H1 (cell line): Measurements from ENCODE around the gene SLCO2A1. TPM values are rescaled to one million over a fixed set of nuclear protein-coding genes. Genes with fewer than 3 reads are reported as not detected.

Experiments used
- ASH2L ChIP-seq: fragments of 200-600, 300-600 bp; sonication (generic); IDR thresholded peaks from one replicate; pipeline ENCODE4 v1.7.1; 2017; ENCODE audit warnings: low read length
- CBX5 ChIP-seq: fragments of 300-800, 300-1000 bp; sonication (generic); IDR thresholded peaks from 2 replicates; pipeline ENCODE4 v1.7.1; 2016; ENCODE audit warnings: antibody characterized with exemption, low read length, low read depth
- CHD7 ChIP-seq: fragments of 300-600 bp; sonication (generic); IDR thresholded peaks from 2 replicates; pipeline ENCODE4 v1.7.1; 2012; ENCODE audit warnings: low read length, moderate library complexity, mild to moderate bottlenecking, inconsistent platforms; ENCODE audit not compliant: insufficient replicate concordance
- CTBP2 ChIP-seq: IDR thresholded peaks from 2 replicates; pipeline ENCODE4 v1.7.0; 2011; ENCODE audit warnings: borderline replicate concordance, mild to moderate bottlenecking, moderate library complexity, mixed read lengths, low read length; ENCODE audit not compliant: insufficient read depth, insufficient read length
- PHF8 ChIP-seq: fragments of 200-600 bp; sonication (generic); conservative IDR thresholded peaks from 2 replicates; pipeline ENCODE4 v1.7.1; 2012; ENCODE audit warnings: low read depth, mild to moderate bottlenecking, inconsistent platforms, low read length, moderate library complexity
- POLR2A ChIP-seq, 2 experiments: IDR thresholded peaks; 1 replicate in 1 of 2; 2 replicates in 1 of 2; pipeline ENCODE4 v1.6.1; 2011; ENCODE audit warnings: low read depth in 2 of 2, low read length in 2 of 2, mild to moderate bottlenecking in 2 of 2; ENCODE audit errors: control extremely low read depth in 1 of 2
- SAP30 ChIP-seq: fragments of 300-600 bp; sonication (generic); IDR thresholded peaks from 2 replicates; pipeline ENCODE4 v1.7.1; 2012; ENCODE audit warnings: low read length, moderate library complexity, mild to moderate bottlenecking, inconsistent platforms; ENCODE audit not compliant: insufficient read depth, insufficient replicate concordance
- SRF ChIP-seq: IDR thresholded peaks from 2 replicates; pipeline ENCODE4 v1.6.1; 2011; ENCODE audit warnings: mild to moderate bottlenecking, low read depth, low read length, moderate library complexity
- TBP ChIP-seq: IDR thresholded peaks from 2 replicates; pipeline ENCODE4 v1.6.1; 2011; ENCODE audit warnings: low read depth, low read length, improper control_type of control experiment
- TCF12 ChIP-seq: IDR thresholded peaks from 2 replicates; pipeline ENCODE4 v1.6.1; 2011; ENCODE audit warnings: low read depth, mild to moderate bottlenecking, low read length
- polyA plus RNA-seq, 7 experiments: library from polyadenylated mRNA; depleted of rRNA in 3 of 7; stranded (reverse) in 5 of 7; unstranded in 2 of 7; fragments of >200 nt in 5 of 7; fragments of 200-250 nt in 2 of 7; gene quantifications; 1 replicate in 5 of 7; 2 replicates in 1 of 7; 4 replicates in 1 of 7; pipeline versions ENCODE4 v1.2.1 to v1.2.3, GENCODE V29; 2011 to 2013; ENCODE audit warnings: missing spikeins in 2 of 7, mixed read lengths in 2 of 7
- total RNA-seq: library from RNA; stranded (reverse); fragmentation: NEBNext Ultra II Directional; extraction: Animal tissue kit (Norgen Biotek cat#: 25700); gene quantifications from 2 replicates; pipeline ENCODE4 v1.2.1, GENCODE V29; 2021

The SLCO2A1 gene
- total and polyA plus RNA-seq, 2 of the 8 experiments (the other 6 are each of a cell fraction or from before 2014, with no cell fraction given): 1.1 to 2.3 TPM

- TF ChIP-seq CHD7 (no peak), SRF (no peak), CTBP2 (no peak), TBP (no peak), SAP30 (no peak), TCF12 (no peak), POLR2A (IDR thresholded peaks at IDR 0.05; ENCODE audit: control extremely low read depth in 1 of 2, low read depth in 2 of 2, low read length in 2 of 2) (no peak), ASH2L (no peak), PHF8 (no peak), CBX5 (no peak)
Observed at GRCh38 chr3:134076851-134077250, 47.1 kb upstream of the SLCO2A1 start (continued).
